RKO (cell line): ENCODE results near the gene CACNA2D2.

Experiments
- DNase-seq: peaks from one replicate; pipeline ENCODE4 v3.0.0-alpha.2; 2016; ENCODE audit warnings: low spot score

CACNA2D2 gene

GRCh38 chr3:50345586-50346234 is 157.7 kb downstream of the CACNA2D2 start, which contains the start of gene ZMYND10:
Gene ZMYND10, minus strand, starts transcription at chr3:50345732. Its CDS starts 153 bp downstream, at chr3:50345579.
- DNase-seq: no peak

DNA sequence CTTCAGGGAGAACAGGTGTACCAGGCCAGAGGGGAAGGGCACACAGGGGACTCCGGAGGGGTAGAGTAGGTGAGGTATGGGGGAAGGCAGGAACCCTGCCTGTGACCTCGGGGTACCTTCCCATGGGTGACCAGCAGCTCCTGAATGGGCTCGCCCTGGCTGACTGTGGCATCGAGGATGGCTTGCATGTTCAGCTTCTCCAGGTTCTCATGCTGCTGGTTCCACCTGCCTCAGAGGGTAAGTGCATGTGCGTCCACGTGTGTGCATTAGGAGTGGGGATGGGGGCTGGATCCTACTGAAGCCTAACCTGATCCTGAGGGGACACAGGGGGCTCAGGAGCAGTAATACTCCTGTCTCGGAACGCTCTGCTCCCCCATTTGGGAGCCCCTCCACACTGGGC is 158.4 kb downstream of the CACNA2D2 start:
- no peak for DNase-seq

DNA sequence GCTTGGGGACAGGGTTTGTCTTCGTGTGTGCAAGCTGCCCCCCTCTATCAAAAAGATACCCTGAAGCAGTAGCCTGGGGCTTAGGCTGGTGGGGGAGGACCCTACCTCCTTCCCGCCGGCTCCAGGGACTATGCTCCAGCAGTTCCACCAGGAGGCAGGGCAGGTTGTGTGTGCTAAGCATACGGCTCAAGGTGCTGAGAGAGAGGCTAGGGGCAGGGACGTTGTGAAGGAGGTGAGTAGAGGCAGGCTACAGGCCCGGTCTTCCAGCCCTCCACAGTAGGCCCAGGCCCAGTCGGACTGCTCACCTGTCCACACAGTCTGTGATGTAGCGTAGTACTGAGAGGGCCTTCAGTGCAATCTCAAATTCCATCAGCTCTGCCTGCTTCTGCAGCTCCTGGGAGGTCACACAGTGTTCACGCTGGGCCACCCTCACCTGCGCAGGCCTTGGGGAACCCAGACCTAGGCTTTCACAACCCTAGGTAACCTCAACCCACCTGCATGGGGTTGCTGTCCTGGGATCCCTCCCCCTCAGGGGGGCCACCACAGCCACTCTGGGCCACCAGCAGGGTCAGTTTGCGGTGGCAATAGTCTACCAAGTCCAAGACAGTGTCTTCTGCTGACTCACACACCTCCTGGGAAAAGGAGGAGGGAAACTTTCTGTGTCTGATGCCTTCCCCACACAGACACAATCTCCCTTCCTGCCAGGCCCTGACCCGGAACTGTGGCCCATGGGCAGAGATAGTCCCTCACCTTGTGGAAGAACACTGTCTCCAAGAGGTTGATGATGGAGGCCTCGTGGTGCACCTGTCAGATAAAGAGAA is 160.4 kb downstream of the CACNA2D2 start:
- no peak for DNase-seq

- no peak for DNase-seq
Observed at GRCh38 chr3:50341996-50342650, 161.3 kb downstream of the CACNA2D2 start.

DNA sequence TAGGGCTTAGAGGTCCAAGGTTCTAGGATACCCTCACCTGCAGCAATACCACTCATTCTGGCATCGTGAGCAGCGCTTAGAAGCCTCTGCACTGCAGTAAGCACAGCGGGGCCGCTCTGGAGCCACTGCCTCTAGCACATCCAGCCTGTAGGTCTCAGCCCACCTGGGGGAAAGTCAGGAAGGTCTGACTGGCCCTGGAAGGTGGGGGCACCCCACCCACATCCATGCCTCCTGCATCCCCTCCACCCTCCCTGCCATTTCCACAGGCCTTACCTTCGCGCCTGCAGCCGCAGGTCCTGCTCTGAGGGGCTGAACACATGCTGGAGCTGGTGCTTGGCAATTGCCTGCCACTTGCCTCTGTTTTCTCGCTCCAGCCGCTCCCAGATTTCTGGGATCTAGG is 161.9 kb downstream of the CACNA2D2 start:
- DNase-seq: no peak

GRCh38 chr3:50340448-50341329 is 162.7 kb downstream of the CACNA2D2 start, which contains the start of gene RASSF1:
Gene RASSF1, minus strand, starts transcription at chr3:50340836. Its CDS starts 31 bp downstream, at chr3:50340805.
- no peak for DNase-seq

- DNase-seq: no peak
Observed at GRCh38 chr3:50340147-50340447, 163.3 kb downstream of the CACNA2D2 start.

DNA sequence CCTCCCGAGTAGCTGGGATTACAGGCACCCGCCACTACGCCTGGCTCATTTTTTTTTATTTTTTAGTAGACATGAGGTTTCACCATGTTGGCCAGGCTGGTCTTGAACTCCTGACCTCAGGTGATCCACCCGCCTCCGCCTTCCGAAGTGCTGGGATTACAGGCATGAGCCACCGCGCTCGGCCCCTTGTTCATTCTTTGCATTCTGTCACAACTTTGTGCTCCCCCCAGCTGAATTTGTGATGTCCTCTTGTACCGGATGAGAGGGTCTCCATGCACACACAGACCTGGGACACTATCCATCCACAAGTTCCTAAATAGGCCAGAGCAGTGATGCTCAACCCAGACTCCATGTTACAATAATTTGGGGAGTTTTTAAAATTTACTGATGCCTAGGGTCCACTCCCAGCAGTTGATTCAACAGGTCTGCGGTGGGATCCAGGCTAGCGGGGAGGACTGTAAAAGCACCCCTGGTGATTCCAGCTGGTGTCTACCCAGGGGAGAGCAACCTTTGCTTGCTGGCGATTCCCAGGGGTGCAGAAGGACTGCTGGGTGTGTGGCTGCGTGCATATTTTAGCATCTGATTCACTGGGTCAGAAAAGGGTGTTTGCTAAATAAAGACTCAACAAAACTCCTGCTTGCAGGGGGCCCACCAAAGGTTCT is 163.8 kb downstream of the CACNA2D2 start:
- no peak for DNase-seq

DNA sequence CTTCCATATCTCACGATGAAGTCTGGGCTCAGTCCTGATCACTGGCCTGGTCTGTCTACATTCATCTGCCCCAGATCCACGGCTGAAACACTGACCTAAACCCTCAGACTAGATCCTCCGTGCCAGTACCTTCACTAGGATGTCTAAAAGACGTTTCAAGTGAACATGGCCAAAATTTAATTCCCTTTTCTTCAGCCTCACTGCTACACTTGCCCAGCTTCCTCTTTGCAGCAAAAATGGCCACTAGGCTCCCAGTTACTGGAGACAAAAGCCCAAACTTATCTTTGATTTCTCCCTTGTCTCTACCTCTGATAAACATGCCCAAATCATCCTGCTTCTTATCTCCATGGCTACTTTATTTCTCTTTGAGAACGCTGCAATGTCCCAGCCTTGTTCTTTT is 164.5 kb downstream of the CACNA2D2 start:
- no peak for DNase-seq

- peak; percentile 99 for DNase-seq
Observed at GRCh38 chr3:50337175-50337861, 166.1 kb downstream of the CACNA2D2 start.

DNA sequence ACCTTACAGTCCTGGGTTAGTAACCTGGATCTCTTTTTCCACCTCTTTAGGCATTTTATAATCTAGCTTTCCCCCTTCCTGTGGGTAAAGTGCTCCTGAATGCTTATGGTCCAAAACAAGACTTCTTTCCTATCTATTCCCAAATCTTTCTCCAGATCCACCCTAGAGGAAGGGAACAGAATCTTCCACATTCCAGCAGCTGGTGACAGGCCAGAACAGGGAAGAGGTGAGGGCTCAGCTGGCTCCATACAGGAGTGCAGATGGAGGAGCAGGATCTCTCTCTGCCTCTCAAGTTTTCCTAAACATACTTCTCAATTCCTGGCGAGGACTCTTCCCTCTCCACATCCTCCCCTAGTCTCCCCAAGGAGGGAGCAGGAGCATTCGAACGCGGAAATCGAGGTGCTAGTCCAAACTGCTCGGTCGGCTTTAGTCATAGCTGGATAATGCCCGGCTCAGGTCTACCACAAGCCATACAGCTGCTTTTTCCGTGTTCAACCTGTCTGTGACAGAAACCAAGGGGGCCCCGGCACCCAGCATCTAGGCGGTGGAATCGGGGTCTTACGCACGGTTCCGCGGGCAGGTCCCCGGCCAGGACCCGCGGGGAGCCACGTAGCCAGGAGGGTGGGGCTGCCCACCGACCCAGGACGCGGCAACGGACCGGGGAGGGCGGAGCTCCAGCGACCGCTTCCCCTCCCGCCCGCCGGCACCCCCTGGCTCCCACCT is 166.8 kb downstream of the CACNA2D2 start:
- peak; percentile 62 for DNase-seq

DNA sequence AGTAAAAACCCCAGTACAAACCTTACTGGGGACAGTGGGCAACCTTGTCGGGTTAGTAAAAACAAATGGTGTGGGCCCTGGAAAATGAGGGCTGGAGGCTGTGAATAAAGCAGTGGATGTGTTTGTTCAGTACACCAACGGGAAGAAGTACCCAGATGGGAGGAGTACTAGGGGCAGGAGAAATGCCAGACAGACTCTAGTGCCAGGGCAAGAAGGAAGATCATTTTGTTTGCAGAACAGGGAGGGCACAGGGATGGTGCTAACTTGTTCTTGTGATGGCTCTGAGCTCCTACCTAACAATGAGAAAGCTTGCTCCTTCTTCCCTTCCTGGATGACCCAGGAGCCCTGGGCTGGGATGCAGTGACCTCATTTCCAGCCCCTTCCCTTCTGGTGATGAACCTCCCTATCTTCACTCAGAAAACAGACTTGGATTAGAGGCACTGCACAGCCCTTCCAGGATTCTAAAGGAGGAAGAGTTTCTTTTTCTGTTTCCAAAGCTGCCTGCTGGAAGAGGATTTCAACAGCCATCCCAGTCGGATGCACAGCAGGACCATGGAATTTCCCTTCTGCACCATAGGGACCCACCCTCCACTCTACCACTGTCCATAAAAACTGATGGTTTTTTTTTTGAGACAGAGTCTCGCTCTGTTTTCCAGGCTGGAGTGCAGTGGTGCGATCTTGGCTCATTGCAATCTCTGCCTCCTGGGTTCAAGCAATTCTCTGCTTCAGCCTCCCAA is 168.9 kb downstream of the CACNA2D2 start:
- no peak for DNase-seq

GRCh38 chr3:50333744-50334328 is 169.6 kb downstream of the CACNA2D2 start:
- DNase-seq: no peak

DNA sequence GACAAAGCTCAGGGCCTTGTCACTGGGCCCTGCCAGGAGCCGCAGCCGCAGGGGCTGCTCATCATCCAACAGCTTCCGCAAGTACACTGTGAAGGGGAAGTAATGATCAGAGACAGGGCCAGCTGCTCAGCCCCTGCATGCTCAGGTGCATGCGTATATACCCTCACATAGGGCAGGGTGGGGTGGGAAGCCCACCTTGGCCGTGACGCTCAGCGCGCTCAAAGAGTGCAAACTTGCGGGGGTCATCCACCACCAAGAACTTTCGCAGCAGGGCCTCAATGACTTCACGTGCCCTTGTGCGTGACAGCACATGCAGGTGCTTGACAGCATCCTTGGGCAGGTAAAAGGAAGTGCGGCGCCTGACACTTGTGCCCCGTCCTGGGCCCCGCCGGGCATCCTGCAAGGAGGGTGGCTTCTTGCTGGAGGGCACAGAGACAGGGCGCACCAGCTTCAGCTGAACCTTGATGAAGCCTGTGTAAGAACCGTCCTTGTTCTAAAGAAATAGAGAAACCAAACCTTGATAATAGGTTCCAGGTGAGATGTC is 172.0 kb downstream of the CACNA2D2 start:
- no peak for DNase-seq

DNA sequence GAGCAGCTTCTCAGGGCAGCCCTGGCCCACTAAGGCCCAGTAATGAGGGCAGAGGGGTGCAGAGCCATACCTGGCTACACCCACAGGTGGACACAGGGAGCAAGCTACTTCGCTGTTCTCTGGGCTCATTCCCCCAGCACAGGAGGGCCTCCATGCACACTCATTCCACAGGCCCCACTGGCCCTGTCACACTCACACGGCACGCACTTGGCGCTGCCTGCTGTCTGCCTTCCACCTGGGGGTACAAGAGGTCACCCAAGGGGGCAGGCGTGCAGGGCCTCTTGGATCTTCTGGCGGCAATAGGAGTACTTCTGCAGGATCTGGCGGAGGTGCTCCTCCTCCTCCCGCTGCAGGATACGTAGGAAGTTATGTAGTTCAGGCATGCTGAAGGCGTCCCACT is 173.1 kb downstream of the CACNA2D2 start:
- no peak for DNase-seq

- peak; percentile 97 for DNase-seq
Observed at GRCh38 chr3:50327943-50328691, 175.3 kb downstream of the CACNA2D2 start, which contains the start of gene TUSC2. Gene TUSC2, minus strand, starts transcription at chr3:50328223. Its CDS starts 124 bp downstream, at chr3:50328099.

DNA sequence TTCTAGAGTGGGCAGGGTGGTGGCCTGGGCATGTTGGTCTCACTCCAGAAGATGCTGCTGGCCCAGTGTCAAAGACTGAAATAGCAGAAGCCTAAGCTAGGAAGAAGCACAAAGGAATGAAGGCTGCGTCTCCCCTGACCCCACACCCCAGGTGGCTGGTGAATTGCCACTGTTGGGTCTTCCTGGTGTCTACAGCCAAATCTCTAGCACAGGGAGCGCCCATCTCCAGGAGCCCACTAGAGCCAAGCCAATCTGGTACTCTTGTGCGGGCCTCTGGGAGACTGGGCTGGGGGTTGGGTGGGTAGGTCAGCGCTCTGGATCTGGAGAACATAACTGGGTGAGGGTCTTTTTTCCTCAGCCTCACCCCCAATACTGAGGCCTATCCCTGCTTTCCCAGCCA is 176.3 kb downstream of the CACNA2D2 start:
- DNase-seq: no peak

DNA sequence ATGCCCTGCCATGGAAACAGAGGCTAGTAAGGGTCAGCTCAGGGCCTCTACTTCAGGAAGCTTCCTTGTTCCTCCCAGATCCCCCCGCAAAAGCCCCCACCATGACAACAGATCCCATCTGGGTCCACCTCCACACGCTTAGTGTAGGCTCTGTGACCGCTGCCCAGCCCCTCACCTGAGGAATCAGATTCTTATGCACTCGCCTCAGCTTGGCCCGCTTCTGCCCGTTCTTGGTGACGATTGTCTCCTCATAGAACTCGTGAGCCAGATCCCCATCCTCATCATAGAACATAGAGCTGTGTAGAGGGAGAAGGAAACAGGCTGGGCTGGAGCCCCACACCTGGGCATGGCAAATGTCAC is 177.3 kb downstream of the CACNA2D2 start:
- no peak for DNase-seq
